Left ventricle myocardium superior (tissue), 1 donor: ENCODE measurements around the gene P4HA2. TPM values are rescaled to one million over a fixed set of nuclear protein-coding genes. Genes with fewer than 3 reads are reported as not detected.

ENCODE experiments used
- ATAC-seq: fragments of 200-7000 bp; cut with Tn5 transposase; one replicate; pipeline ENCODE4 v1.9.1; 2020; ENCODE audit warnings: mild to moderate bottlenecking, moderate library complexity
- DNase-seq: peaks from one replicate; pipeline ENCODE4 v3.0.0-alpha.2; 2020
- intact Hi-C: fragments of 100-400 bp; cut with micrococcal nuclease; formaldehyde crosslinking; loops from one replicate; pipeline ENCODE4 v1.11.0; 2022
- total RNA-seq: library from RNA; stranded (reverse); fragmentation: NEBNext Ultra II Directional; extraction: Animal tissue kit (Norgen Biotek cat#: 25700); gene quantifications from one replicate; pipeline ENCODE4 v1.2.1, GENCODE V29; 2021
- donor health status: DM: no; HTN: yes; CAD: no; lungs with severe emphysema.

P4HA2 gene
- total RNA-seq, 1 donor from 2014 or later = 78.4 TPM

GRCh38 chr5:132209901-132210545 is 17.6 kb downstream of the P4HA2 start:
- no peak for ATAC-seq
- intact Hi-C loops = no loop called here
- DNase-seq = no peak

- DNase-seq (no peak), ATAC-seq (no peak)
- intact Hi-C loops = no loop called here
These were observed 18.5 kb downstream of the P4HA2 start for GRCh38 chr5:132209131-132209530.

- DNase-seq (no peak), ATAC-seq (no peak)
- intact Hi-C loops = no loop called here
These were observed 19.9 kb downstream of the P4HA2 start for GRCh38 chr5:132207778-132208177.

- intact Hi-C loops = no loop called here
These were observed 20.9 kb downstream of the P4HA2 start for GRCh38 chr5:132206782-132207181.

GRCh38 chr5:132205385-132206125 is 22.1 kb downstream of the P4HA2 start:
- intact Hi-C loops = no loop called here
- ATAC-seq (peak; percentile 83), DNase-seq (peak; percentile 61)

More at GRCh38 chr5:132206782-132207181, 20.9 kb downstream of the P4HA2 start:
- ATAC-seq (no peak), DNase-seq (no peak)

- intact Hi-C loops = no loop called here
- DNase-seq (no peak), ATAC-seq (no peak)
These were observed 23.1 kb downstream of the P4HA2 start for GRCh38 chr5:132204371-132205135.

GRCh38 chr5:132203916-132204315 is 23.7 kb downstream of the P4HA2 start:
- no peak for DNase-seq
- ATAC-seq = no peak
- intact Hi-C loops = no loop called here

- DNase-seq = no peak
These were observed 24.2 kb downstream of the P4HA2 start for GRCh38 chr5:132203464-132203818.

GRCh38 chr5:132202711-132203463 is 24.8 kb downstream of the P4HA2 start:
- DNase-seq = no peak

More at GRCh38 chr5:132203464-132203818, 24.2 kb downstream of the P4HA2 start:
- ATAC-seq = peak; percentile 6
- intact Hi-C loops = no loop called here

GRCh38 chr5:132199116-132199680 is 28.5 kb downstream of the P4HA2 start:
- intact Hi-C loops = no loop called here
- DNase-seq (no peak), ATAC-seq (no peak)

More at GRCh38 chr5:132202711-132203463, 24.8 kb downstream of the P4HA2 start:
- intact Hi-C loops = no loop called here
- ATAC-seq = no peak

GRCh38 chr5:132198571-132198970 is 29.1 kb downstream of the P4HA2 start:
- ATAC-seq = no peak
- intact Hi-C loops = no loop called here

GRCh38 chr5:132195727-132196126 is 31.9 kb downstream of the P4HA2 start:
- ATAC-seq (no peak), DNase-seq (no peak)
- intact Hi-C loops = no loop called here

More at GRCh38 chr5:132198571-132198970, 29.1 kb downstream of the P4HA2 start:
- DNase-seq = no peak

GRCh38 chr5:132193165-132193694 is 34.4 kb downstream of the P4HA2 start:
- DNase-seq (no peak), ATAC-seq (no peak)
- intact Hi-C loops = no loop called here

- peak; percentile 92 for ATAC-seq
- intact Hi-C loops = no loop called here
- DNase-seq = no peak
These were observed 37.4 kb downstream of the P4HA2 start for GRCh38 chr5:132190161-132190817.

- ATAC-seq = no peak
These were observed 43.1 kb downstream of the P4HA2 start for GRCh38 chr5:132184588-132184987.

GRCh38 chr5:132183723-132184122 is 43.9 kb downstream of the P4HA2 start:
- ATAC-seq = no peak
- DNase-seq = no peak
- intact Hi-C loops = no loop called here

More at GRCh38 chr5:132184588-132184987, 43.1 kb downstream of the P4HA2 start:
- DNase-seq = no peak
- intact Hi-C loops = no loop called here

- intact Hi-C loops = no loop called here
- ATAC-seq (peak; percentile 28), DNase-seq (no peak)
These were observed 45.2 kb downstream of the P4HA2 start for GRCh38 chr5:132182359-132183040.
